LNCAP (cell line): Measurements from ENCODE around the gene KICS2.

Experiments used
- CTCF ChIP-seq: fragments of 450-650 bp; IDR thresholded peaks from 2 replicates; pipeline ENCODE4 v1.5.1; 2017; ENCODE audit warnings: mild to moderate bottlenecking

Gene KICS2

GRCh38 chr12:64232196-64232595 lies 10.1 kb upstream of the KICS2 start:
- no peak for TF ChIP-seq CTCF

GRCh38 chr12:64229796-64230195 lies 7.7 kb upstream of the KICS2 start:
- no peak for TF ChIP-seq CTCF

- TF ChIP-seq CTCF, result no peak
Observed at GRCh38 chr12:64229240-64229639, 7.1 kb upstream of the KICS2 start.

GRCh38 chr12:64225626-64226025 lies 3.5 kb upstream of the KICS2 start:
- no peak for TF ChIP-seq CTCF

GRCh38 chr12:64221651-64222008 lies 466 bp downstream of the KICS2 start:
- TF ChIP-seq CTCF, result no peak

GRCh38 chr12:64220046-64220445 lies 2.0 kb downstream of the KICS2 start:
- no peak for TF ChIP-seq CTCF

GRCh38 chr12:64219145-64219544 lies 3.0 kb downstream of the KICS2 start:
- TF ChIP-seq CTCF, result no peak

- no peak for TF ChIP-seq CTCF
Observed at GRCh38 chr12:64218597-64218996, 3.5 kb downstream of the KICS2 start.
